ENCODE data around the gene SEC11A.

Gene SEC11A

GRCh38 chr15:84764585-84764984 is 48.6 kb upstream of the SEC11A start:
- H3K27ac ChIP-seq (ENCODE audit: low read depth, low read length) = no peak overlapping the region
- peaks cover 86% of the 10 kb centered on the region for H3K79me2 ChIP-seq (ENCODE audit: insufficient read depth, low read length)
- 0 out of 2 replicates have a peak, but pooled peaks cover 4% of the 10 kb centered on the region for H3K36me3 ChIP-seq (ENCODE audit: low read length)
- H3K27me3 ChIP-seq (ENCODE audit: low read length) = no peaks in the 10 kb centered on the region
- peaks cover 21% of the 10 kb centered on the region; the same call in 1 of the 2 replicates for H4K20me1 ChIP-seq (ENCODE audit: low read depth, low read length)
- H3K4me3 ChIP-seq (ENCODE audit: insufficient read depth, low read length, poor library complexity, severe bottlenecking) = no peak overlapping the region
- H3K9ac ChIP-seq (ENCODE audit: low read length) = no peak overlapping the region
- no peak for TF ChIP-seq EZH2phosphoT487 (conservative IDR thresholded peaks at IDR 0.05; ENCODE audit: low read length)
- no peak for TF ChIP-seq CTCF (IDR thresholded peaks at IDR 0.05; ENCODE audit: insufficient read depth, low read length, poor library complexity, severe bottlenecking)
- H2AFZ ChIP-seq (ENCODE audit: low read depth, low read length, severe bottlenecking) = no peak overlapping the region
- H3K4me2 ChIP-seq (ENCODE audit: low read depth, low read length, poor library complexity, severe bottlenecking) = no peak overlapping the region
- H3K9me2 ChIP-seq (replicated peaks; ENCODE audit: insufficient read depth, low read length) = no peaks in the 10 kb centered on the region
- H3F3A ChIP-seq (ENCODE audit: insufficient read depth) = no peaks in the 10 kb centered on the region
- no peaks in the 10 kb centered on the region for H3K9me3 ChIP-seq (ENCODE audit: insufficient read depth, low read length)

GRCh38 chr15:84762840-84763572 is 47.1 kb upstream of the SEC11A start:
- Histone ChIP-seq H2AFZ (ENCODE audit: low read depth, low read length, severe bottlenecking) (no peak overlapping the region), H3K36me3 (ENCODE audit: low read length) (no peaks in the 10 kb centered on the region), H3K9me3 (ENCODE audit: insufficient read depth, low read length) (no peaks in the 10 kb centered on the region), H3K9ac (ENCODE audit: low read length) (no peak overlapping the region), H4K20me1 (ENCODE audit: low read depth, low read length) (peaks cover 21% of the 10 kb centered on the region; the same call in 1 of the 2 replicates), H3K27ac (ENCODE audit: low read depth, low read length) (no peak overlapping the region), H3K9me2 (replicated peaks; ENCODE audit: insufficient read depth, low read length) (no peaks in the 10 kb centered on the region), H3K27me3 (ENCODE audit: low read length) (no peaks in the 10 kb centered on the region), H3F3A (ENCODE audit: insufficient read depth) (no peaks in the 10 kb centered on the region), H3K4me3 (ENCODE audit: insufficient read depth, low read length, poor library complexity, severe bottlenecking) (no peak overlapping the region), H3K4me2 (ENCODE audit: low read depth, low read length, poor library complexity, severe bottlenecking) (no peak overlapping the region), H3K79me2 (ENCODE audit: insufficient read depth, low read length) (peaks cover 92% of the 10 kb centered on the region)
- TF ChIP-seq CTCF (IDR thresholded peaks at IDR 0.05; ENCODE audit: insufficient read depth, low read length, poor library complexity, severe bottlenecking) (no peak), EZH2phosphoT487 (conservative IDR thresholded peaks at IDR 0.05; ENCODE audit: low read length) (no peak)

GRCh38 chr15:84761607-84762131 is 45.7 kb upstream of the SEC11A start:
- Histone ChIP-seq H3K27me3 (ENCODE audit: low read length) (no peaks in the 10 kb centered on the region), H3K36me3 (ENCODE audit: low read length) (no peaks in the 10 kb centered on the region), H3K9ac (ENCODE audit: low read length) (no peak overlapping the region), H3K4me3 (ENCODE audit: insufficient read depth, low read length, poor library complexity, severe bottlenecking) (no peak overlapping the region), H2AFZ (ENCODE audit: low read depth, low read length, severe bottlenecking) (no peak overlapping the region), H3K27ac (ENCODE audit: low read depth, low read length) (no peak overlapping the region), H4K20me1 (ENCODE audit: low read depth, low read length) (peaks cover 21% of the 10 kb centered on the region; the same call in 1 of the 2 replicates), H3K9me3 (ENCODE audit: insufficient read depth, low read length) (no peaks in the 10 kb centered on the region), H3K4me2 (ENCODE audit: low read depth, low read length, poor library complexity, severe bottlenecking) (no peak overlapping the region), H3F3A (ENCODE audit: insufficient read depth) (no peaks in the 10 kb centered on the region), H3K9me2 (replicated peaks; ENCODE audit: insufficient read depth, low read length) (no peaks in the 10 kb centered on the region), H3K79me2 (ENCODE audit: insufficient read depth, low read length) (peaks cover 98% of the 10 kb centered on the region)
- TF ChIP-seq CTCF (IDR thresholded peaks at IDR 0.05; ENCODE audit: insufficient read depth, low read length, poor library complexity, severe bottlenecking) (no peak), EZH2phosphoT487 (conservative IDR thresholded peaks at IDR 0.05; ENCODE audit: low read length) (no peak)

Measured in SU-DHL-6 (cell line).